ENCODE measurements around the gene PRMT5. TPM values are rescaled to one million over a fixed set of nuclear protein-coding genes. Genes with fewer than 3 reads are reported as not detected.
A peak's percentile ranks its signal among the peaks of the same experiment; 100 is the strongest.

The PRMT5 gene
- total and polyA plus RNA-seq, 2 donors = 31.8 to 76.4 TPM

DNA sequence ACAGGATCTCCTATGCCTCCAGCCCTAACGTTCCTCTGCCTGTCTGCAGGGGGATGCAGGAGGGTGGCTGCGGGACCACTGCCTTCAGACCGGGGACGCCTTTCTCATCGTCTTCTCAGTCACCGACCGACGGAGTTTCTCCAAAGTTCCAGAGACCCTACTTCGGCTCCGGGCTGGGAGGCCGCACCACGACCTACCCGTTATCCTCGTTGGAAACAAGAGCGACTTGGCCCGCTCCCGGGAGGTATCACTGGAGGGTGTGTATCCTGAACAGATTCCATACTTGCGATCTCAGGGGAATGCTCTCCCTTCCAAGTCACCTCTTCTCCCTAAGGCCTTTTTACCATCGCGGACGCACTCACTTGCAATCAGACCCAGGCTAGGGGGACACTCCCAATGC, 43.2 kb downstream of the PRMT5 start:
- Histone ChIP-seq H3K4me1 (ENCODE audit: control insufficient read depth in 2 of 2, insufficient read depth in 2 of 2, low read length in 2 of 2) (peaks cover 21 to 57% of the 10 kb centered on the region in 2 donors), H3K4me3 (ENCODE audit: low read length in 2 of 2) (no peak overlapping the region), H3K27me3 (ENCODE audit: control insufficient read depth in 2 of 2, insufficient read depth in 1 of 2, low read length in 1 of 2) (peaks cover 3 to 62% of the 10 kb centered on the region in 2 donors), H3K27ac (ENCODE audit: low read depth in 1 of 2, low read length in 1 of 2) (no peak overlapping the region), H3K9me3 (ENCODE audit: control insufficient read depth in 2 of 2, insufficient read depth in 1 of 2, low read length in 1 of 2) (no peaks in the 10 kb centered on the region), H3K36me3 (ENCODE audit: control insufficient read depth in 2 of 2, insufficient read depth in 2 of 2, low read length in 1 of 2) (no peaks in the 10 kb centered on the region)
- DNase-seq (ENCODE audit: low read depth in 6 of 9, low spot score in 9 of 9) = no peak
- 97% methylated on average over 21 of the region's 21 CpGs for WGBS

GRCh38 chr14:22884738-22885523, 44.2 kb downstream of the PRMT5 start:
- Histone ChIP-seq H3K4me3 (ENCODE audit: low read length in 2 of 2) (no peak overlapping the region), H3K27me3 (ENCODE audit: control insufficient read depth in 2 of 2, insufficient read depth in 1 of 2, low read length in 1 of 2) (peaks cover 3 to 62% of the 10 kb centered on the region in 2 donors), H3K4me1 (ENCODE audit: control insufficient read depth in 2 of 2, insufficient read depth in 2 of 2, low read length in 2 of 2) (peaks cover 21 to 57% of the 10 kb centered on the region in 2 donors), H3K36me3 (ENCODE audit: control insufficient read depth in 2 of 2, insufficient read depth in 2 of 2, low read length in 1 of 2) (no peaks in the 10 kb centered on the region), H3K9me3 (ENCODE audit: control insufficient read depth in 2 of 2, insufficient read depth in 1 of 2, low read length in 1 of 2) (no peaks in the 10 kb centered on the region), H3K27ac (ENCODE audit: low read depth in 1 of 2, low read length in 1 of 2) (no peak overlapping the region)
- no peak for DNase-seq (ENCODE audit: low read depth in 6 of 9, low spot score in 9 of 9)
- WGBS = 91% methylated on average over 11 of the region's 11 CpGs

GRCh38 chr14:22884076-22884737, 45.0 kb downstream of the PRMT5 start:
- 89% methylated on average over 7 of the region's 7 CpGs for WGBS
- Histone ChIP-seq H3K27me3 (ENCODE audit: control insufficient read depth in 2 of 2, insufficient read depth in 1 of 2, low read length in 1 of 2) (peaks cover 3 to 62% of the 10 kb centered on the region in 2 donors), H3K36me3 (ENCODE audit: control insufficient read depth in 2 of 2, insufficient read depth in 2 of 2, low read length in 1 of 2) (no peaks in the 10 kb centered on the region), H3K9me3 (ENCODE audit: control insufficient read depth in 2 of 2, insufficient read depth in 1 of 2, low read length in 1 of 2) (no peaks in the 10 kb centered on the region), H3K27ac (ENCODE audit: low read depth in 1 of 2, low read length in 1 of 2) (no peak overlapping the region), H3K4me1 (ENCODE audit: control insufficient read depth in 2 of 2, insufficient read depth in 2 of 2, low read length in 2 of 2) (peaks cover 21 to 57% of the 10 kb centered on the region in 2 donors), H3K4me3 (ENCODE audit: low read length in 2 of 2) (no peak overlapping the region)
- no peak for DNase-seq (ENCODE audit: low read depth in 6 of 9, low spot score in 9 of 9)

- peaks cover 3 to 62% of the 10 kb centered on the region in 2 donors for H3K27me3 ChIP-seq (ENCODE audit: control insufficient read depth in 2 of 2, insufficient read depth in 1 of 2, low read length in 1 of 2)
- DNase-seq (ENCODE audit: low read depth in 6 of 9, low spot score in 9 of 9) = no peak
- no peak within 1 kb of the TSS for H3K27ac ChIP-seq (ENCODE audit: low read depth in 1 of 2, low read length in 1 of 2)
- H3K36me3 ChIP-seq (ENCODE audit: control insufficient read depth in 2 of 2, insufficient read depth in 2 of 2, low read length in 1 of 2) = peaks cover 3 to 4% of the 10 kb centered on the region in 2 donors
- no peaks in the 10 kb centered on the region for H3K9me3 ChIP-seq (ENCODE audit: control insufficient read depth in 2 of 2, insufficient read depth in 1 of 2, low read length in 1 of 2)
- peaks cover 16 to 49% of the 10 kb centered on the region in 2 donors for H3K4me1 ChIP-seq (ENCODE audit: control insufficient read depth in 2 of 2, insufficient read depth in 2 of 2, low read length in 2 of 2)
- H3K4me3 ChIP-seq (ENCODE audit: low read length in 2 of 2) = no peak within 1 kb of the TSS
- WGBS = 80% methylated on average over 15 of the region's 15 CpGs
Measured at GRCh38 chr14:22883173-22883976, 45.8 kb downstream of the PRMT5 start, which contains the start of gene REM2. Gene REM2, plus strand, starts transcription at chr14:22883222. Its CDS starts 66 bp downstream, at chr14:22883288.

DNA sequence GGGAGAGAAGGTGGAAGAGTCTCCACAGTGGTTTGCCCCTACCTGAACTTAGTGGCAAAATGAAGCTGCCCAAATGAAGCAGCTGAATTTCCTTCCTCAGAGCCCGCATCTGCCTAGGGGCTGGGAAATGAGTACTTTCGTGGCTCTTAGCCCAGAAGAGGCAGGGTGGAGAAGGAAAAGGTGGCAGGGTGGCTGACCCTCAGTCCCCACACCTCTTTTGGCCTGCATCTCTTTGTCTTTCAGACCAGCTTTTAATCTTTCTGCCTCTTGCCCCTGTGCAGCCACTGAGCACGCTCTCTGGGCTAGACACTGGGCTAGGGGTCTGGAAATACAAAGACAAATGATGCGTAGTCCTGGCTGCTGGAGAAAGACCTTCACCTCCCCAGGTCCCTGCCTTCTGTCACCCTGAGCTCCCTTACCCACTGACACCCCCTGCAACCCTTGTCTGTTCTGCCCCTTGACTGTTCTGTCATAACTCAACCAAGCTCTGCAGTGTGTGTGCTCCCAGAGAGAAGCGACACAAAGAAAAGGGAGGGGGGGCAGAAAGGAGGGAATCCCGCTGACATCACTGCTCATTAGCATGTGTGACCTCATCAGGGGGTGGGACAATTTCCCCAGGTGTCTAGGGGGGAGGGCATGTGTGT, 46.5 kb downstream of the PRMT5 start:
- H3K27me3 ChIP-seq (ENCODE audit: control insufficient read depth in 2 of 2, insufficient read depth in 1 of 2, low read length in 1 of 2) = peaks cover 3 to 56% of the 10 kb centered on the region in 2 donors
- H3K4me3 ChIP-seq (ENCODE audit: low read length in 2 of 2) = no peak overlapping the region
- no peaks in the 10 kb centered on the region for H3K9me3 ChIP-seq (ENCODE audit: control insufficient read depth in 2 of 2, insufficient read depth in 1 of 2, low read length in 1 of 2)
- DNase-seq (ENCODE audit: low read depth in 6 of 9, low spot score in 9 of 9) = peak in 5 of 9 donors; percentile 32 to 73 (median 49)
- WGBS = 53% methylated on average over 6 of the region's 6 CpGs
- peaks cover 10 to 12% of the 10 kb centered on the region in 2 donors for H3K36me3 ChIP-seq (ENCODE audit: control insufficient read depth in 2 of 2, insufficient read depth in 2 of 2, low read length in 1 of 2)
- H3K4me1 ChIP-seq (ENCODE audit: control insufficient read depth in 2 of 2, insufficient read depth in 2 of 2, low read length in 2 of 2) = peaks cover 12 to 41% of the 10 kb centered on the region in 2 donors
- H3K27ac ChIP-seq (ENCODE audit: low read depth in 1 of 2, low read length in 1 of 2) = no peak overlapping the region

- DNase-seq (ENCODE audit: low read depth in 6 of 9, low spot score in 9 of 9) = no peak
- Histone ChIP-seq H3K4me3 (ENCODE audit: low read length in 2 of 2) (no peak overlapping the region), H3K9me3 (ENCODE audit: control insufficient read depth in 2 of 2, insufficient read depth in 1 of 2, low read length in 1 of 2) (no peaks in the 10 kb centered on the region), H3K4me1 (ENCODE audit: control insufficient read depth in 2 of 2, insufficient read depth in 2 of 2, low read length in 2 of 2) (peaks cover 6 to 35% of the 10 kb centered on the region in 2 donors), H3K27ac (ENCODE audit: low read depth in 1 of 2, low read length in 1 of 2) (no peak overlapping the region), H3K27me3 (ENCODE audit: control insufficient read depth in 2 of 2, insufficient read depth in 1 of 2, low read length in 1 of 2) (peaks cover 3 to 50% of the 10 kb centered on the region in 2 donors), H3K36me3 (ENCODE audit: control insufficient read depth in 2 of 2, insufficient read depth in 2 of 2, low read length in 1 of 2) (peaks cover 16 to 18% of the 10 kb centered on the region in 2 donors)
- WGBS = 52% methylated on average over 7 of the region's 7 CpGs
Measured at GRCh38 chr14:22882064-22882463, 47.1 kb downstream of the PRMT5 start.

DNA sequence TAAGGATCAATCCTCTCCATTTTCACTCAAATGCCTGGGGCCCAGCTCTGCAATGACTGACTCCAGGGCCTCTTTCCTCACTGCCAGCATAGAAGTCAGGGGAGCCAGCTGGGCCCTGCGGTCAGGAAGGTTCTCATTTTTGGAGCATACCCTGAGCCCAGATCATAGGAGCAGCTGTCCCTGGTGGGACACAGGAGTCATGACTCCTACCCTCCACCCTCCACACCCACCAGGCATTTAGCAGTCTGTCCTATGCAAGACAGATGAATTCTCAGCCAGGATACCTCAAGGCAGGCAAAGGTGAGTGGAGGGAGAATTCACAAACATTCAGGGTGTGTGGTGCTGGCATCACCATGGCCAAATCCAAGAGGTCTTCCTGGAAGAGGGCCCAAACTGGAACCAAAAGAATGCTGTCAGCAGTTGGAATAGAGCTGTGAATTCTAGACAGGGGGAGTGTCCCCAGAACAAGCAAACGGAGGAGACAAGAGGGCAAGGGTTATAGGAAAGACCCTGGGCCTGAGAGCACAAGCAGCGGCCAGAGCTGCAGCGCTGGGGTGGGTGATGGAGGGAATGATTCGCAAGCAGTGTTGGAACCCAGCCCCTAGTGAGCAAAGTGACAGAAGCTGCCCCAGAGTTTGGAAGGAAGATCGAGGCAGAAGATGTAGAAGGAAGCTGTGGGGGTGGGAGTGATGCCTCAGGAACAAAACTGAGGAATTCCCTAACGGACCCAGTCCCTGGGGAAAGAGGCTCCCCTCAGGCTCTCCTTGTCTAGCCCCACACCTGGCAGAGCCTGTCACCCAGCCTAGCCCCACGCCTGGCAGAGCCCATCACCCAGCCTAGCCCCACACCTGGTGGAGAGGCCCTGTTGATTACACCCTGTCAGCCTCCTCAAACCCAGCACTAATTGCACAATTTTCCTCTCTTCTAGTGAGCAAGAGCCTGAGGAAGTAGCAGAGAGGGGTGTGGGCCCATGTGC, 50.6 kb downstream of the PRMT5 start:
- Histone ChIP-seq H3K4me3 (ENCODE audit: low read length in 2 of 2) (no peak overlapping the region), H3K27me3 (ENCODE audit: control insufficient read depth in 2 of 2, insufficient read depth in 1 of 2, low read length in 1 of 2) (peaks cover 0 to 17% of the 10 kb centered on the region in 2 donors), H3K36me3 (ENCODE audit: control insufficient read depth in 2 of 2, insufficient read depth in 2 of 2, low read length in 1 of 2) (peaks cover 49 to 50% of the 10 kb centered on the region in 2 donors), H3K4me1 (ENCODE audit: control insufficient read depth in 2 of 2, insufficient read depth in 2 of 2, low read length in 2 of 2) (peaks cover 0 to 15% of the 10 kb centered on the region in 2 donors), H3K27ac (ENCODE audit: low read depth in 1 of 2, low read length in 1 of 2) (no peak overlapping the region), H3K9me3 (ENCODE audit: control insufficient read depth in 2 of 2, insufficient read depth in 1 of 2, low read length in 1 of 2) (no peaks in the 10 kb centered on the region)
- no peak for DNase-seq (ENCODE audit: low read depth in 6 of 9, low spot score in 9 of 9)
- 96% methylated on average over 8 of the region's 8 CpGs for WGBS
